HepG2 (cell line): ENCODE data around the gene CCDC57. TPM values are rescaled to one million over a fixed set of nuclear protein-coding genes. Genes with fewer than 3 reads are reported as not detected.

Experiments used
- BRD4 ChIP-seq: sonication (generic); formaldehyde crosslinking; IDR thresholded peaks from 2 replicates; pipeline ENCODE4 v1.4.0; 2020; ENCODE audit warnings: missing genetic modification reagents
- CEBPB ChIP-seq: IDR thresholded peaks from 2 replicates; pipeline ENCODE4 v1.6.1; 2011; ENCODE audit warnings: low read depth, low read length, improper control_type of control experiment, borderline replicate concordance
- DRAP1 ChIP-seq: IDR thresholded peaks from 2 replicates; pipeline ENCODE4 v1.6.1; 2016; ENCODE audit warnings: missing genetic modification reagents, missing compliant biosample characterization
- ETV6 ChIP-seq: sonication (generic); formaldehyde crosslinking; conservative IDR thresholded peaks from 2 replicates; pipeline ENCODE4 v1.4.0; 2020; ENCODE audit warnings: missing genetic modification reagents
- FOXP1 ChIP-seq, 2 experiments: fragments of 450-650 bp in 1 of 2; IDR thresholded peaks; 2 replicates each; pipeline ENCODE4 v1.6.1; 2017 to 2018; ENCODE audit warnings: antibody characterized with exemption in 1 of 2
- FOXP4 ChIP-seq: sonication (generic); formaldehyde crosslinking; IDR thresholded peaks from 2 replicates; pipeline ENCODE4 v1.4.0; 2020; ENCODE audit warnings: missing genetic modification reagents
- KMT2B ChIP-seq: IDR thresholded peaks from 2 replicates; pipeline ENCODE4 v1.6.1; 2016; ENCODE audit warnings: missing genetic modification reagents, missing compliant biosample characterization
- MTF1 ChIP-seq: sonication (generic); formaldehyde crosslinking; IDR thresholded peaks from 2 replicates; pipeline ENCODE4 v1.5.0; 2020; ENCODE audit warnings: missing genetic modification reagents
- NBN ChIP-seq: fragments of 450-650 bp; conservative IDR thresholded peaks from 2 replicates; pipeline ENCODE4 v1.6.1; 2017
- RXRA ChIP-seq: sonication (generic); formaldehyde crosslinking; IDR thresholded peaks from 2 replicates; pipeline ENCODE4 v1.5.1; 2020; ENCODE audit warnings: missing genetic modification reagents
- SCMH1 ChIP-seq: sonication (generic); formaldehyde crosslinking; IDR thresholded peaks from 2 replicates; pipeline ENCODE4 v1.9.0; 2021; ENCODE audit warnings: missing genetic modification reagents, mild to moderate bottlenecking, borderline replicate concordance
- SOX13 ChIP-seq, 3 experiments: fragments of 450-650 bp in 1 of 3; sonication (generic) in 1 of 3; formaldehyde crosslinking in 1 of 3; IDR thresholded peaks in 2 of 3; conservative IDR thresholded peaks in 1 of 3; 2 replicates each; pipeline versions ENCODE4 v1.5.0 to v1.6.1; 2016 to 2020; ENCODE audit warnings: antibody characterized with exemption in 1 of 3, mild to moderate bottlenecking in 1 of 3, missing compliant biosample characterization in 1 of 3, missing genetic modification reagents in 1 of 3, moderate library complexity in 1 of 3
- SPEN ChIP-seq: sonication (generic); formaldehyde crosslinking; IDR thresholded peaks from 2 replicates; pipeline ENCODE4 v1.5.1; 2020; ENCODE audit warnings: low read depth, mild to moderate bottlenecking, missing genetic modification reagents
- THRA ChIP-seq: sonication (generic); formaldehyde crosslinking; IDR thresholded peaks from 2 replicates; pipeline ENCODE4 v1.4.0; 2020; ENCODE audit warnings: missing genetic modification reagents, borderline replicate concordance
- YEATS4 ChIP-seq: sonication (generic); formaldehyde crosslinking; IDR thresholded peaks from 2 replicates; pipeline ENCODE4 v1.4.0; 2020; ENCODE audit warnings: missing genetic modification reagents, borderline replicate concordance
- ZBTB37 ChIP-seq: sonication (generic); formaldehyde crosslinking; IDR thresholded peaks from 2 replicates; pipeline ENCODE4 v1.4.0; 2020; ENCODE audit warnings: mild to moderate bottlenecking, missing genetic modification reagents
- ZNF17 ChIP-seq: sonication (generic); formaldehyde crosslinking; IDR thresholded peaks from 2 replicates; pipeline ENCODE4 v1.5.0; 2020; ENCODE audit warnings: mild to moderate bottlenecking, missing genetic modification reagents
- ZNF3 ChIP-seq: IDR thresholded peaks from 2 replicates; pipeline ENCODE4 v1.7.0; 2017; ENCODE audit warnings: inconsistent platforms
- ZNF329 ChIP-seq: sonication (generic); formaldehyde crosslinking; IDR thresholded peaks from 2 replicates; pipeline ENCODE4 v1.9.0; 2021; ENCODE audit warnings: low read depth, mild to moderate bottlenecking, missing genetic modification reagents
- ZNF331 ChIP-seq: sonication (generic); formaldehyde crosslinking; IDR thresholded peaks from 2 replicates; pipeline ENCODE4 v1.4.0; 2020; ENCODE audit warnings: missing genetic modification reagents
- ZNF382 ChIP-seq: sonication (generic); formaldehyde crosslinking; IDR thresholded peaks from 2 replicates; pipeline ENCODE4 v1.5.0; 2020; ENCODE audit warnings: missing genetic modification reagents, mild to moderate bottlenecking, borderline replicate concordance
- ZNF468 ChIP-seq: sonication (generic); formaldehyde crosslinking; IDR thresholded peaks from 2 replicates; pipeline ENCODE4 v1.8.0; 2022; ENCODE audit warnings: mild to moderate bottlenecking, moderate library complexity, missing genetic modification reagents
- ZNF761 ChIP-seq: sonication (generic); formaldehyde crosslinking; conservative IDR thresholded peaks from 2 replicates; pipeline ENCODE4 v1.4.0; 2020; ENCODE audit warnings: mild to moderate bottlenecking, missing genetic modification reagents
- ZNF775 ChIP-seq: sonication (generic); formaldehyde crosslinking; IDR thresholded peaks from 2 replicates; pipeline ENCODE4 v1.4.0; 2020; ENCODE audit warnings: missing genetic modification reagents, mild to moderate bottlenecking, moderate library complexity, borderline replicate concordance
- ZNF850 ChIP-seq: sonication (generic); formaldehyde crosslinking; conservative IDR thresholded peaks from 2 replicates; pipeline ENCODE4 v1.9.0; 2021; ENCODE audit warnings: mild to moderate bottlenecking, missing genetic modification reagents
- polyA plus RNA-seq, 8 experiments: library from polyadenylated mRNA; depleted of rRNA in 3 of 8; stranded (reverse) in 7 of 8; unstranded in 1 of 8; fragments of >200 nt; fragmentation: Illumina TruSeq in 4 of 8; extraction: Trizol in 4 of 8; gene quantifications; 2 replicates each; pipeline versions ENCODE4 v1.2.1 to v1.2.3, GENCODE V29; 2011 to 2016; ENCODE audit warnings: low read depth in 4 of 8, missing spikeins in 1 of 8, mixed read lengths in 1 of 8; ENCODE audit not compliant: insufficient read depth in 1 of 8
- total RNA-seq, 5 experiments: library from RNA; depleted of rRNA; stranded (reverse); fragments of >200 nt; fragmentation: Illumina TruSeq; extraction: Trizol; gene quantifications; 2 replicates each; pipeline ENCODE4 v1.2.3, GENCODE V29; 2016; ENCODE audit warnings: low read depth in 1 of 5

The CCDC57 gene
- total and polyA plus RNA-seq, 2 of the 13 experiments (the other 11 are each of a cell fraction or from before 2014, with no cell fraction given): 59.3 to 59.9 TPM

DNA sequence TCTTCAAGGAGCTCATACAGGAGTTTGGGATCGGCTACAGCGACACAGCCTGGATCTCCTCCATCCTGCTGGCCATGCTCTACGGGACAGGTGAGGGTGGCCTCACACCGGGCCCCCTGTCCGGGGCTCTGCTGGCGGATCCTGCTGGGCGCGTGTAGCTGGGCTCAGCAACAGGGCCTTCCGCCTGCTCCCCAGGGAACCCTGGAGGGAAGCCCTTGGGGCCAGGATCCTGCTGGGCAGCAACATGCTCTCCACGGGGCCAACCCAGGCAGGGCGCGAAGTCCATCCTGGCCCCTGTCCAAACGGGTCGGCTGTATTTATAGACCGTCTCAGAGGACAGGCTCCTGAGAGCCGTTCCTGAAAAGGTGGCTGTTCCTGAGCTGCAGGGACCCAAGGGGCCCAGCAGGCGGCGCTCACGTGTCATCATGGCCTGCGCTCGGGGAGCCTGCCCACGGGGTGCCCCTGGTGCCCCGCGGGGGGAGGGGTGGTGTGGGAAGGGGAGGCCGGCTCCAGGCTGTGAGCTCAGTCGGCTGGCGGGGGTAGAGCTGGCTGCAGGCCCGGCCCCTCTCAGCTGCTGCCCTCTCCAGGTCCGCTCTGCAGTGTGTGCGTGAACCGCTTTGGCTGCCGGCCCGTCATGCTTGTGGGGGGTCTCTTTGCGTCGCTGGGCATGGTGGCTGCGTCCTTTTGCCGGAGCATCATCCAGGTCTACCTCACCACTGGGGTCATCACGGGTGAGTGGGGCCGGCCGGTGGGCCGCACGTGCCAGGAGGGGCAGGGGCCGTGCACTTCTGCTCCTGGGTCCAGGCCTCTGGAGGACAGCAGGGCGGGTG lies 23.7 kb upstream of the CCDC57 start (continued):
- TF ChIP-seq ZNF329: peak; percentile 92; the same call in 1 of the 2 replicates
- TF ChIP-seq ZNF775: peak; percentile 80; the same call in 1 of the 2 replicates
- TF ChIP-seq NBN: no peak
- TF ChIP-seq ZBTB37 (CRISPR knock-in tag): peak; percentile 84
- peak; percentile 86 for TF ChIP-seq YEATS4 (CRISPR knock-in tag)
- peak; percentile 74 for TF ChIP-seq DRAP1 (CRISPR knock-in tag)
- TF ChIP-seq ZNF17 (CRISPR knock-in tag): no peak
- no peak for TF ChIP-seq CEBPB
- TF ChIP-seq THRA (CRISPR knock-in tag): peak; percentile 95
- TF ChIP-seq ZNF382 (CRISPR knock-in tag): no peak
- TF ChIP-seq SPEN (CRISPR knock-in tag): peak; percentile 91
- TF ChIP-seq BRD4 (CRISPR knock-in tag): peak; percentile 61; the same call in 1 of the 2 replicates
- TF ChIP-seq MTF1 (CRISPR knock-in tag): peak; percentile 94
- TF ChIP-seq ZNF3: peak; percentile 66
- peak; percentile 78 for TF ChIP-seq FOXP4 (CRISPR knock-in tag)
- peak; percentile 74; the same call in 1 of the 2 replicates for TF ChIP-seq ZNF468 (CRISPR knock-in tag)
- TF ChIP-seq KMT2B (CRISPR knock-in tag): peak; percentile 76
- TF ChIP-seq ZNF761 (CRISPR knock-in tag): peak; percentile 96
- TF ChIP-seq SCMH1 (CRISPR knock-in tag): no peak
- TF ChIP-seq ETV6 (CRISPR knock-in tag): peak; percentile 86; the same call in 1 of the 2 replicates
- peak; percentile 99 for TF ChIP-seq ZNF331 (CRISPR knock-in tag)
- no peak for TF ChIP-seq ZNF850
- TF ChIP-seq SOX13 (IDR thresholded peaks at IDR 0.05): no peak
- peak in 1 of 2 experiments; percentile 74; a peak in 1 of 4 replicates for TF ChIP-seq SOX13 (CRISPR knock-in tag; conservative IDR thresholded peaks at IDR 0.05 in 1 of 2, IDR thresholded peaks at IDR 0.05 in 1 of 2)
- peak; percentile 89 for TF ChIP-seq RXRA (CRISPR knock-in tag)
- TF ChIP-seq FOXP1 (IDR thresholded peaks at IDR 0.05): no peak
- 0 out of 2 replicates have a peak, but pooled peaks have one; percentile 34 for TF ChIP-seq FOXP1 (CRISPR knock-in tag; IDR thresholded peaks at IDR 0.05)
